ENCODE data around the gene SLC7A11. TPM values are rescaled to one million over a fixed set of nuclear protein-coding genes. Genes with fewer than 3 reads are reported as not detected.

SLC7A11 gene
- total RNA-seq, 1 experiment from 2014 or later, result 10.1 TPM

GRCh38 chr4:138262469-138262868 lies 20.3 kb upstream of the SLC7A11 start:
- H3K9me3 Mint-ChIP-seq, result no peaks in the 10 kb centered on the region
- H3K4me1 Mint-ChIP-seq, result peaks cover 18% of the 10 kb centered on the region
- TF ChIP-seq KAT7 (CRISPR knock-in tag; IDR thresholded peaks at IDR 0.05; ENCODE audit: borderline replicate concordance) (no peak), SMAD3 (CRISPR knock-in tag; IDR thresholded peaks at IDR 0.05; ENCODE audit: borderline replicate concordance) (no peak), GTF2I (CRISPR knock-in tag; conservative IDR thresholded peaks at IDR 0.05) (no peak), USF2 (CRISPR knock-in tag; IDR thresholded peaks at IDR 0.05) (no peak), FOXP4 (CRISPR knock-in tag; IDR thresholded peaks at IDR 0.05) (no peak), SMAD4 (CRISPR knock-in tag; IDR thresholded peaks at IDR 0.05) (no peak), AR (CRISPR knock-in tag; IDR thresholded peaks at IDR 0.05) (no peak), TCF7 (CRISPR knock-in tag; IDR thresholded peaks at IDR 0.05; ENCODE audit: low read depth) (no peak)
- POLR2A ChIA-PET, result no interaction called here
- CTCF ChIA-PET, result no interaction called here
- ATAC-seq, result no peak
- DNase-seq (ENCODE audit: low spot score), result no peak
- H3K36me3 Mint-ChIP-seq, result no peaks in the 10 kb centered on the region
- H3K27ac Mint-ChIP-seq, result no peak overlapping the region
- no peaks in the 10 kb centered on the region for H3K27me3 Mint-ChIP-seq (ENCODE audit: low read depth)
- H3K4me3 Mint-ChIP-seq, result no peak overlapping the region

- ChIA-PET POLR2A (no interaction called here), CTCF (no interaction called here)
- DNase-seq (ENCODE audit: low spot score) (no peak), ATAC-seq (no peak)
- TF ChIP-seq CDX4 (CRISPR knock-in tag; IDR thresholded peaks at IDR 0.05; ENCODE audit: borderline replicate concordance) (no peak), AFF4 (CRISPR knock-in tag; IDR thresholded peaks at IDR 0.05; ENCODE audit: borderline replicate concordance) (no peak), ZBTB21 (CRISPR knock-in tag; IDR thresholded peaks at IDR 0.05; ENCODE audit: borderline replicate concordance) (no peak), NFATC4 (CRISPR knock-in tag; IDR thresholded peaks at IDR 0.05) (no peak)
- Mint-ChIP-seq H3K27ac (no peak overlapping the region), H3K9me3 (no peaks in the 10 kb centered on the region), H3K4me3 (no peak overlapping the region), H3K36me3 (no peaks in the 10 kb centered on the region), H3K27me3 (ENCODE audit: low read depth) (no peaks in the 10 kb centered on the region), H3K4me1 (peaks cover 18% of the 10 kb centered on the region)
Observed at GRCh38 chr4:138262030-138262429, 19.9 kb upstream of the SLC7A11 start.

GRCh38 chr4:138259824-138260223 lies 17.7 kb upstream of the SLC7A11 start:
- POLR2A ChIA-PET, result no interaction called here
- no peak for DNase-seq (ENCODE audit: low spot score)
- Mint-ChIP-seq H3K27me3 (ENCODE audit: low read depth) (no peaks in the 10 kb centered on the region), H3K27ac (no peak overlapping the region), H3K9me3 (peaks cover 9% of the 10 kb centered on the region), H3K4me3 (no peak overlapping the region), H3K36me3 (peaks cover 3% of the 10 kb centered on the region; the same call in 1 of the 2 replicates), H3K4me1 (peaks cover 18% of the 10 kb centered on the region)
- no peak for ATAC-seq
- CTCF ChIA-PET, result no interaction called here
- TF ChIP-seq E2F5 (CRISPR knock-in tag; IDR thresholded peaks at IDR 0.05), result no peak
- no peak for TF ChIP-seq PREB (CRISPR knock-in tag; IDR thresholded peaks at IDR 0.05; ENCODE audit: borderline replicate concordance)
- no peak for TF ChIP-seq ZNF396 (CRISPR knock-in tag; IDR thresholded peaks at IDR 0.05; ENCODE audit: borderline replicate concordance)
- TF ChIP-seq FOXP1 (CRISPR knock-in tag; IDR thresholded peaks at IDR 0.05; ENCODE audit: borderline replicate concordance), result no peak
- TF ChIP-seq FOXJ3 (CRISPR knock-in tag; IDR thresholded peaks at IDR 0.05; ENCODE audit: borderline replicate concordance), result no peak
- TF ChIP-seq ZNF219 (CRISPR knock-in tag; IDR thresholded peaks at IDR 0.05; ENCODE audit: borderline replicate concordance), result no peak
- no peak for TF ChIP-seq CDX4 (CRISPR knock-in tag; IDR thresholded peaks at IDR 0.05; ENCODE audit: borderline replicate concordance)

Data from WTC11 (cell line).